ENCODE results near the gene FOCAD.
"Not testable (repeated sequence)": the region's sequence is repeated elsewhere in the genome, so short reads cannot be mapped to it uniquely, and the experiment has no call there.

DNA sequence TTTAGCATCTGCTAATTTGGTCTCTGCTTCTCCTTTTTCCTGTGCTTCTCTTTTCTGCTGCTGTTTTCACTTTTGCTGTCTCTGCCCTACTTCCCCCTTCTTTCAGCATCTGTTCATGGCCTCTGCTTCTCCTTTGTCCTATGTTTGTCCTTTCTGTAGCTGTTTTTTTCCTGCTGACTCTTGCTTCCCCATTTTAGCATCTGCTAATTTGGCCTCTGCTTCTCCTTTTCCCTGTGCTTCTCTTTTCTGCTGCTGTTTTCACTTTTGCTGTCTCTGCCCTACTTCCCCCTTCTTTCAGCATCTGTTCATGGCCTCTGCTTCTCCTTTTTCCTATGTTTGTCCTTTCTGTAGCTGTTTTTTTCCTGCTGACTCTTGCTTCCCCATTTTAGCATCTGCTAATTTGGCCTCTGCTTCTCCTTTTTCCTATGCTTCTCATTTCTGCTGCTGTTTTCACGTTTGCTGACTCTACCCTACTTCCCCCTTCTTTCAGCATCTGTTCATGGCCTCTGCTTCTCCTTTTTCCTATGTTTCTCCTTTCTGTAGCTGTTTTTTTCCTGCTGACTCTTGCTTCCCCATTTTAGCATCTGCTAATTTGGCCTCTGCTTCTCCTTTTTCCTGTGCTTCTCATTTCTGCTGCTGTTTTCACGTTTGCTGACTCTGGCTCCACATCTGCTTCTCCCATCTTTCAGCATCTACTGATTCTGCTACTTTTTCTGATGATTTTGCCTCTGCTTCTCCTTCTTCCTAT lies 290.3 kb downstream of the FOCAD start:
- TF ChIP-seq, protein P1, sequence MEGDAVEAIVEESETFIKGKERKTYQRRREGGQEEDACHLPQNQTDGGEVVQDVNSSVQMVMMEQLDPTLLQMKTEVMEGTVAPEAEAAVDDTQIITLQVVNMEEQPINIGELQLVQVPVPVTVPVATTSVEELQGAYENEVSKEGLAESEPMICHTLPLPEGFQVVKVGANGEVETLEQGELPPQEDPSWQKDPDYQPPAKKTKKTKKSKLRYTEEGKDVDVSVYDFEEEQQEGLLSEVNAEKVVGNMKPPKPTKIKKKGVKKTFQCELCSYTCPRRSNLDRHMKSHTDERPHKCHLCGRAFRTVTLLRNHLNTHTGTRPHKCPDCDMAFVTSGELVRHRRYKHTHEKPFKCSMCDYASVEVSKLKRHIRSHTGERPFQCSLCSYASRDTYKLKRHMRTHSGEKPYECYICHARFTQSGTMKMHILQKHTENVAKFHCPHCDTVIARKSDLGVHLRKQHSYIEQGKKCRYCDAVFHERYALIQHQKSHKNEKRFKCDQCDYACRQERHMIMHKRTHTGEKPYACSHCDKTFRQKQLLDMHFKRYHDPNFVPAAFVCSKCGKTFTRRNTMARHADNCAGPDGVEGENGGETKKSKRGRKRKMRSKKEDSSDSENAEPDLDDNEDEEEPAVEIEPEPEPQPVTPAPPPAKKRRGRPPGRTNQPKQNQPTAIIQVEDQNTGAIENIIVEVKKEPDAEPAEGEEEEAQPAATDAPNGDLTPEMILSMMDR (tag by site-specific recombination; IDR thresholded peaks at IDR 0.05) = not testable (repeated sequence)
- not testable (repeated sequence) for TF ChIP-seq OSR2 (tag by site-specific recombination; IDR thresholded peaks at IDR 0.05); SP7 (tag by site-specific recombination; IDR thresholded peaks at IDR 0.05); MYNN (tag by site-specific recombination; IDR thresholded peaks at IDR 0.05; ENCODE audit: borderline replicate concordance); GFI1B (tag by site-specific recombination; IDR thresholded peaks at IDR 0.05)
- TF ChIP-seq, protein P2, sequence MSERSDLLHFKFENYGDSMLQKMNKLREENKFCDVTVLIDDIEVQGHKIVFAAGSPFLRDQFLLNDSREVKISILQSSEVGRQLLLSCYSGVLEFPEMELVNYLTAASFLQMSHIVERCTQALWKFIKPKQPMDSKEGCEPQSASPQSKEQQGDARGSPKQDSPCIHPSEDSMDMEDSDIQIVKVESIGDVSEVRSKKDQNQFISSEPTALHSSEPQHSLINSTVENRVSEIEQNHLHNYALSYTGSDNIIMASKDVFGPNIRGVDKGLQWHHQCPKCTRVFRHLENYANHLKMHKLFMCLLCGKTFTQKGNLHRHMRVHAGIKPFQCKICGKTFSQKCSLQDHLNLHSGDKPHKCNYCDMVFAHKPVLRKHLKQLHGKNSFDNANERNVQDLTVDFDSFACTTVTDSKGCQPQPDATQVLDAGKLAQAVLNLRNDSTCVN (tag by site-specific recombination; optimal IDR thresholded peaks at IDR 0.05) = not testable (repeated sequence)

Measured in HEK293 (cell line).